RWPE2 (cell line): ENCODE data around the gene MINDY4.

Source experiments
- ATAC-seq: fragments of 200-7000 bp; cut with Tn5 transposase; 3 replicates; pipeline ENCODE4 v1.9.1; 2021; ENCODE audit warnings: low read depth
- DNase-seq: peaks from one replicate; pipeline ENCODE4 v3.0.0-alpha.2; 2020; ENCODE audit warnings: low spot score
- H3K27ac ChIP-seq: fragments of 450-650 bp; 2 replicates; pipeline ENCODE4 v1.5.1; 2017; ENCODE audit warnings: mild to moderate bottlenecking; ENCODE audit not compliant: poor library complexity, severe bottlenecking
- H3K27me3 ChIP-seq: fragments of 250-450 bp; sonication (Bioruptor Pico); 2 replicates; pipeline ENCODE4 v1.5.1; 2021; ENCODE audit warnings: mild to moderate bottlenecking, moderate library complexity; ENCODE audit not compliant: insufficient read depth, poor library complexity, severe bottlenecking
- H3K36me3 ChIP-seq: fragments of 250-450 bp; sonication (Bioruptor Pico); 2 replicates; pipeline ENCODE4 v1.5.1; 2020; ENCODE audit warnings: low read depth, mild to moderate bottlenecking, moderate library complexity
- H3K4me1 ChIP-seq: fragments of 250-450 bp; sonication (Bioruptor Pico); 2 replicates; pipeline ENCODE4 v1.5.1; 2021; ENCODE audit warnings: mild to moderate bottlenecking, moderate library complexity; ENCODE audit not compliant: insufficient read depth, poor library complexity, severe bottlenecking
- H3K4me3 ChIP-seq: fragments of 250-450 bp; sonication (Bioruptor Pico); 2 replicates; pipeline ENCODE4 v1.5.1; 2021; ENCODE audit warnings: mild to moderate bottlenecking, moderate library complexity; ENCODE audit not compliant: severe bottlenecking
- H3K9me3 ChIP-seq: fragments of 250-450 bp; sonication (Bioruptor Pico); 2 replicates; pipeline ENCODE4 v1.5.1; 2021; ENCODE audit warnings: mild to moderate bottlenecking, moderate library complexity; ENCODE audit not compliant: severe bottlenecking
- CTCF ChIP-seq: fragments of 450-650 bp; IDR thresholded peaks from one replicate; pipeline ENCODE4 v1.5.1; 2017; ENCODE audit warnings: mild to moderate bottlenecking, moderate library complexity; ENCODE audit not compliant: poor library complexity, severe bottlenecking

MINDY4 gene

GRCh38 chr7:30879139-30880124 lies 108.2 kb downstream of the MINDY4 start:
- Histone ChIP-seq H3K27me3 (no peaks in the 10 kb centered on the region), H3K4me1 (no peaks in the 10 kb centered on the region), H3K27ac (no peak overlapping the region), H3K36me3 (no peaks in the 10 kb centered on the region), H3K4me3 (no peak overlapping the region), H3K9me3 (no peaks in the 10 kb centered on the region)
- DNase-seq (no peak), ATAC-seq (no peak)
- no peak for TF ChIP-seq CTCF

GRCh38 chr7:30880125-30880720 lies 109.0 kb downstream of the MINDY4 start:
- no peak overlapping the region for H3K27ac ChIP-seq
- no peaks in the 10 kb centered on the region for H3K36me3 ChIP-seq
- ATAC-seq (no peak), DNase-seq (no peak)
- H3K4me3 ChIP-seq, result no peak overlapping the region
- H3K4me1 ChIP-seq, result no peaks in the 10 kb centered on the region
- no peaks in the 10 kb centered on the region for H3K9me3 ChIP-seq
- no peak for TF ChIP-seq CTCF
- H3K27me3 ChIP-seq, result no peaks in the 10 kb centered on the region

GRCh38 chr7:30880941-30881340 lies 109.7 kb downstream of the MINDY4 start:
- ATAC-seq (no peak), DNase-seq (no peak)
- Histone ChIP-seq H3K27ac (no peak overlapping the region), H3K9me3 (no peaks in the 10 kb centered on the region), H3K27me3 (no peaks in the 10 kb centered on the region), H3K36me3 (no peaks in the 10 kb centered on the region), H3K4me3 (no peak overlapping the region), H3K4me1 (no peaks in the 10 kb centered on the region)
- TF ChIP-seq CTCF, result no peak

- TF ChIP-seq CTCF, result no peak
- Histone ChIP-seq H3K36me3 (no peaks in the 10 kb centered on the region), H3K4me3 (no peak overlapping the region), H3K27me3 (no peaks in the 10 kb centered on the region), H3K4me1 (no peaks in the 10 kb centered on the region), H3K9me3 (no peaks in the 10 kb centered on the region), H3K27ac (no peak overlapping the region)
- no peak for DNase-seq
- ATAC-seq, result no peak
These were observed 110.2 kb downstream of the MINDY4 start for GRCh38 chr7:30881448-30881847.

- Histone ChIP-seq H3K4me3 (no peak overlapping the region), H3K27ac (no peak overlapping the region), H3K36me3 (no peaks in the 10 kb centered on the region), H3K9me3 (no peaks in the 10 kb centered on the region), H3K4me1 (no peaks in the 10 kb centered on the region), H3K27me3 (peaks cover 2% of the 10 kb centered on the region)
- DNase-seq (no peak), ATAC-seq (no peak)
- TF ChIP-seq CTCF, result no peak
These were observed 113.7 kb downstream of the MINDY4 start for GRCh38 chr7:30884881-30885280.
